ENCODE data around the gene NAV2.
"Not testable (repeated sequence)": the region's sequence is repeated elsewhere in the genome, so short reads cannot be mapped to it uniquely, and the experiment has no call there.

The NAV2 gene

GRCh38 chr11:19954899-19955298, 242.3 kb downstream of the NAV2 start:
- peak; percentile 56 for DNase-seq (ENCODE audit: low read depth)
- no peak for TF ChIP-seq CTCF (IDR thresholded peaks at IDR 0.05; ENCODE audit: low read length, missing control alignments)
- H3K4me3 ChIP-seq (replicated peaks; ENCODE audit: low read depth, low read length): no peak overlapping the region

- no peak for TF ChIP-seq CTCF (IDR thresholded peaks at IDR 0.05; ENCODE audit: low read length, missing control alignments)
- no peak overlapping the region for H3K4me3 ChIP-seq (replicated peaks; ENCODE audit: low read depth, low read length)
- no peak for DNase-seq (ENCODE audit: low read depth)
Observed at GRCh38 chr11:19955660-19956059, 243.0 kb downstream of the NAV2 start.

GRCh38 chr11:19956228-19956627, 243.6 kb downstream of the NAV2 start:
- H3K4me3 ChIP-seq (replicated peaks; ENCODE audit: low read depth, low read length): no peak overlapping the region
- no peak for TF ChIP-seq CTCF (IDR thresholded peaks at IDR 0.05; ENCODE audit: low read length, missing control alignments)
- DNase-seq (ENCODE audit: low read depth): no peak

- DNase-seq (ENCODE audit: low read depth): no peak
- H3K4me3 ChIP-seq (replicated peaks; ENCODE audit: low read depth, low read length): no peak overlapping the region
- TF ChIP-seq CTCF (IDR thresholded peaks at IDR 0.05; ENCODE audit: low read length, missing control alignments): no peak
Observed at GRCh38 chr11:19957294-19957943, 244.8 kb downstream of the NAV2 start.

GRCh38 chr11:19958204-19958603, 245.6 kb downstream of the NAV2 start:
- peak; percentile 60 for DNase-seq (ENCODE audit: low read depth)
- no peak overlapping the region for H3K4me3 ChIP-seq (replicated peaks; ENCODE audit: low read depth, low read length)
- TF ChIP-seq CTCF (IDR thresholded peaks at IDR 0.05; ENCODE audit: low read length, missing control alignments): no peak

GRCh38 chr11:19959210-19959609, 246.6 kb downstream of the NAV2 start:
- DNase-seq (ENCODE audit: low read depth): no peak
- no peak for TF ChIP-seq CTCF (IDR thresholded peaks at IDR 0.05; ENCODE audit: low read length, missing control alignments)
- H3K4me3 ChIP-seq (replicated peaks; ENCODE audit: low read depth, low read length): no peak overlapping the region

GRCh38 chr11:19959648-19960059, 247.0 kb downstream of the NAV2 start:
- DNase-seq (ENCODE audit: low read depth): no peak
- H3K4me3 ChIP-seq (replicated peaks; ENCODE audit: low read depth, low read length): no peak overlapping the region
- no peak for TF ChIP-seq CTCF (IDR thresholded peaks at IDR 0.05; ENCODE audit: low read length, missing control alignments)

- DNase-seq (ENCODE audit: low read depth); H3K4me3 ChIP-seq (replicated peaks; ENCODE audit: low read depth, low read length): not testable (repeated sequence)
Observed at GRCh38 chr11:19960410-19960809, 247.8 kb downstream of the NAV2 start.

Data from fibroblast of pulmonary artery (primary cell).